CD4-positive, alpha-beta T cell treated with Interleukin-4 for 1 hour (primary cell): ENCODE results near the gene GPR31.

Experiments used
- DNase-seq, 2 donors: peaks; one replicate each; pipeline ENCODE4 v3.0.0-alpha.2; 2020 to 2022

The GPR31 gene

GRCh38 chr6:167137081-167137480 lies 20.7 kb downstream of the GPR31 start:
- no peak for DNase-seq

- DNase-seq: no peak
These were observed 21.4 kb downstream of the GPR31 start for GRCh38 chr6:167136376-167136775.

GRCh38 chr6:167134448-167135328 lies 23.1 kb downstream of the GPR31 start:
- DNase-seq: no peak

GRCh38 chr6:167130712-167131684 lies 26.8 kb downstream of the GPR31 start:
- no peak for DNase-seq

GRCh38 chr6:167130008-167130677 lies 27.6 kb downstream of the GPR31 start:
- no peak for DNase-seq

- no peak for DNase-seq
These were observed 28.2 kb downstream of the GPR31 start for GRCh38 chr6:167129562-167129961.

GRCh38 chr6:167129159-167129558 lies 28.6 kb downstream of the GPR31 start:
- DNase-seq: no peak

GRCh38 chr6:167127785-167128531 lies 29.8 kb downstream of the GPR31 start:
- no peak for DNase-seq

- DNase-seq: no peak
These were observed 31.9 kb downstream of the GPR31 start for GRCh38 chr6:167125855-167126349.

GRCh38 chr6:167125410-167125809 lies 32.4 kb downstream of the GPR31 start:
- no peak for DNase-seq

GRCh38 chr6:167124753-167125152 lies 33.0 kb downstream of the GPR31 start:
- no peak for DNase-seq

GRCh38 chr6:167122827-167123657 lies 34.7 kb downstream of the GPR31 start, which contains the start of gene CCR6:
Gene CCR6 (plus strand): TSS chr6:167123096. CDS start chr6:167136135, 13,039 bp downstream.
- DNase-seq: no peak

- peak in 1 of 2 donors; percentile 50 for DNase-seq
These were observed 35.5 kb downstream of the GPR31 start for GRCh38 chr6:167122041-167122826.

GRCh38 chr6:167121335-167121841 lies 36.4 kb downstream of the GPR31 start:
- peak in 1 of 2 donors; percentile 46 for DNase-seq

GRCh38 chr6:167120583-167120903 lies 37.2 kb downstream of the GPR31 start:
- DNase-seq: no peak

GRCh38 chr6:167119670-167120582 lies 37.9 kb downstream of the GPR31 start:
- DNase-seq: peak; percentile 76 to 79

GRCh38 chr6:167118839-167119238 lies 38.9 kb downstream of the GPR31 start:
- DNase-seq: peak in 1 of 2 donors; percentile 37

GRCh38 chr6:167118006-167118405 lies 39.8 kb downstream of the GPR31 start:
- no peak for DNase-seq

GRCh38 chr6:167116838-167117228 lies 40.9 kb downstream of the GPR31 start:
- no peak for DNase-seq
